T follicular helper cell (primary cell): ENCODE measurements around the gene GARNL3.

Experiments
- DNase-seq: peaks from one replicate; pipeline ENCODE4 v3.0.0-alpha.2; 2020; ENCODE audit warnings: low read depth

Gene GARNL3

DNA sequence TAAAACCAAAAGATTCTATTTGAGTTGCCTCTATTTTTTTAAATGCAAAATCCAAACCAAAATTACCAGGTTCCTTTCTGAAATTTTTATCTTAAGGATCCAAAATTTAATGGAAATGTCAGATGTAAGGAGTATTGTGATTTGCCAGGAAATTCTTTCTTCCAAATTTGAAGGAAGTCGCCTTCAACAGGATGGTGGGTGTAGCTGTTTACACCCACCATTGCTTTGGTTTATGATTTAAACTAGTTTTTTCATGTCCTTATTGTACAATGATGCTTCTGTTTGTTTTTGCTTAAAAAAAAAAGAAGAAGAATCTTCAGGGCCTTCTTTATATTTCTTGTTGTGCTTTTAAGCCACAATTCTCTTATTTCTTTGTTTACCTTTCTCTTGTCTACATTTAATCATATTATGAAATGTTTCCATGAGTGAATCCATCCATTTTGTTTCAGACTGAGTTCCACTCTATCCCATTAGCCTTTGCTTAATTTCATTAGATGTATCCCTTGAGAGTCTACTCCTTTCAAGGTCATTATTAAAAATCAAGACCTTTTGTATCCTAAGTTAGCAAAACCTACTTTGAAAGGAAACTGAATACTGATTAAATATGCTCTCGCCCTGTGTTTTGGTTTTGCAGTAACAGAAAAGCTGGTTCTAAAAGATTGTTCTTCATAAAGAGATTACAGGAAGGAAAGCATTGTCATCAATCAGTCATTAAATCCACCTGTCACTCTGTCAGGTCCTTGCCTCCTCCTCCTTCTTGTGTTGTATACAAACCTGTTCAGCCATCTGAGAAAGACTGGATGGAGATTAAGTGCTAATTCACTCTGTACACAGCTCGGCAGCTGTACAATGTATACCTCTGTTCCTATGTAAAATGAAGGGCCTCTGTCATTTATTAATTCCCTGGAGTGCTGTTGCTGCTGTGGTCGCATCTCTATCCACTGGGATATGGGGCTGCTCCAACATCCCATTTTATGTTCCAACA, 86.9 kb downstream of the GARNL3 start:
- DNase-seq = no peak

DNA sequence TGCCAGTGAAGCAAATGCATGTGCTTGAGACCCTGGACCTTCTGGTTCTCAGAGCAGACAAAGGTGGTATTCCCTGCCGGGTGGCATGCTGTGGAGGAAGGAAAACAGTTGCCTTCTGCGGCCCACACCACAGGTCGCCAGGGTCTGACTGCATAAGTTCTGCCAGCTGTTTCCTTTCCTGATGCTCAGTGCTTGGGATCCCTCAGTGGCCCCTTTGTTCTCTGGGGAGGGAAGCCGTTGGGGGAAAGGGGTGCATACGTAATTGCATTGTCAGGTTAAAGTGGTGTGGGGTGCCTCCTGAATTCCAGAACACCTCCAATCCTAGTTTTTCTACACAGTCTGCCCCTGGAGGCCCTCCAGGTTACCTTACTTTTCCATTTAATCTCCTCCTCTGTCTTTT, 89.3 kb downstream of the GARNL3 start:
- no peak for DNase-seq

DNA sequence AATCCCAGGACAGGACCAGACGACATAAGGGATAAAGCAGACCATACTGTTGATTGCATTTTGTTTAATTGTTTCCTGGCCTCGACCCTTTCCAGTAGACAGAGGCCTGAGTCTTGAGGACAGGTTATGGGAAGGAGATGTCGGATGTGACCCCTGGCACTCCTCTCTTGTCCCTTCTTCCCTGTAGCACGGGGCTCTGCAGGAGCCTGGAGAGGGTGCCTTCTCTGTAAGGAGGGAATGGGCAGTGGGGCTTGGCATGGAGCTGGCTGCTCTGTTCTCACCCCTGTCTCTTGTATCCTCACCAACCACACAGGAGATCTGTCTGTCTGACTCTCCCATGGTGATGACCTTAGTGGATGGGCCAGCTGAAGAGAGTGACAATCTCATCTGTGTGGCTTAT, 92.3 kb downstream of the GARNL3 start:
- DNase-seq = no peak

DNA sequence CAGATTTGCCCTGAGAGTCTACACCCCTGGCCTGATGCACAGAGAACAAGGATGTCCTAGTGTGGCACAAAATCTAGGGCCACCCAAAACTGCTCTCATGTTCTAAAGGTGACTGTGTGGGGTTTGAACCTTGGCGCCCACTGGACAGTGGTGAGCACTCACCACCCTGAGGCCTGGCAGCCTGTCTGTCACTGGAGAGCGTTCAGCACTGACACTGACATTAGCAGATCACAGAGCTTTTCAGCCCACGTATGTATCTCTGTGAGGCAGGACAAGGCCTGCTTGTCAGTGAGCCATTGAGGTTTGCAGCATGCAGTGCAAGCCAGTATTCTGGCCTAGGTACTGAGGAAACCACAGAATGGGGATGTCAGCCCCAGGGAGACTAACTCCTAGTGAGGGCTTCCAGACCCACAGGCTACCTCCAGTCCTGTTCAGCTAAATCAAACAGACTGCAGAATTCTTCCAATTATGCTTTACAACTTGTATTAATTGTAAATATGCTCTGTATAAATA, 93.5 kb downstream of the GARNL3 start:
- DNase-seq = no peak

DNA sequence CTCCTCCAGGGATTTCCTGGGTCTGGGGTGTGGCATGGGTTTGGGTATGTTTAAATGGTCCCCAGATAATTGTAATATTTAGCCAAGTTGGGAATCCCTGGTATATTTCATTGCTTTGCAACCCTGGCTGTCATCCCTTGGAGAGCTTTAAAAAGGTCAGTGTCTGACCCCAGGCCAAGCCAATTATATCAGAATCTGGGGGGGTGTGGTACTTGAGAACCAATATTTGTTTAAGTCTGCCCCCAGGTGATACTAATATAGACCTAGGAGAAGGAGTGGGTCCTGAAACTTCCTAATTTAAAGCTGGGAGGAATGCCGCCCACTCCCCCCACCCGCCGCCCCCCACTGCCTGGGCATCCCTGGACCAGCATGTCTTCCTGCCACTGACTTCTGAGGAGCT, 94.2 kb downstream of the GARNL3 start:
- DNase-seq = no peak

DNA sequence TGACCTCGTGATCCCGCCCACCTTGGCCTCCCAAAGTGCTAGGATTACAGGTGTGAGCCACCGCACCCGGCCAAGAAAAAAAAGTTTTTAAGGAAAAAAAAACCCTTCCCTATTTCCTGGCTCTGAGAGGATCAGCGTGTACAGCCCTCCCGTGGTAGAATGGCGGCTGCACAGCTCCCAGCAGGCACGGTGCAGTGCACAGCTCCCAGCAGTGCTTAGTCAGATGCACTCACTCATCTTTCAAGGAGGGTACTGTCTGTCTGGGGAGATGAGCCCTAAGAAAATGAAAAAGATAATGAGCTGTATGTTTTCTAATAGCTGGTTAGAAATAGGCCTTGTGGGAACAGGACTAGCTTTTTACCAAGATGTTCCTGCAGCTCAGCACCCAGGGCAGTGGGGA, 95.7 kb downstream of the GARNL3 start:
- DNase-seq = no peak

DNA sequence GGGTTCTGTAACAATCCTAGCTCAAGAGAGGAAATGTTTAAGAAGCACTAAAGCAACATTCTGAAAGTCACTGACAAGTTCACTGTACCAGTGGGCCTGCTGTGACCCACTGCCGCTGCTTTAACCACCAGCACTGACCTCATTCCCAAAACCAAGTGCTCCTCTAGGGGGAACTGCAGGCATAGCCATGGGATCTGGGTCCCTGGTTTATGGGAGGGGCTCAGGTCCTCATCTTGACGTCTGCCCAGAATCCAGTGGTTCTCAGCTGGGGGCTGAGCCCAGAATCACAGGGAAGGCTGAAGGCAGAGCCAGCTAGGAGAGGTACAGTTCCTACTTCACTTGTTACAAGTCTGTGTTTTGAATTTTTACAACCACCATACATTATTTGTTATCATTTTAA, 96.3 kb downstream of the GARNL3 start:
- DNase-seq = no peak

DNA sequence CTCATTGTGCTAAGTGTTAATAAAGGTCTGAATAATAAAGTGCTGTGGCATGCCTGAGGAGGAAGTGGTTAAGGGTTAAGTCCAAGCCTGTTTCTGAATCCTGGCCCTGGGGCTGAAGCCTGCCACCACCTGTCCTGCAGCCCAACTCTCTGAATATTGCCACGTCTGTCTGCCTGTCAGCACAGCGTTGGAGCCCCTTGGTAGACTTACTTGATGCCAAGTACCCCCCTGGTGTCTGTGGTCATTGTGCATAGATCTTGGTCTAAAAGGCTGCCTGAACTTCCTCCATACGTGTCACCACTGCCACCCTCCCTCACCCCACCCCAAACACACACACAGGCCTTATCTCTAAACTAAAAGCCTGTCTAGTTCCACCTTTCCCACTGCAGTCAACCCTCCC, 97.0 kb downstream of the GARNL3 start:
- no peak for DNase-seq

DNA sequence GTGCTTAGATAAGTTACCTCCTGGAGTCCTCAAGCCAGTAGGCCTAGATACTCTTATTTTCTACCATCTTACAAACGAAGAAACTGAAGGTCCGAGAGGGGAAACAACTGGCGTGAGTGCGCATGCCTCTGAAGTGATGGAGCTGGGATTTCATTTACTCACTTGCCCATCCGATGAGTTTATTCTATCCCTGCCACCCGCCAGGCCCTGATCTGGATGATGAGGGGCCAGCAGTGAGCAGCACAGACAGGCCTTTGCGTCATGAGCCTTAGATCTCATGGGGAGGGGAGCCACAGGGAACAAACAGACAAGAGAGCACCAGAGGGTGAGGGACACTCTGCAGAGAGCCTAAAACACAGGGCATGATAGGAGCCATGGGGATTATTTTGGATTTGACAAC, 98.3 kb downstream of the GARNL3 start:
- DNase-seq = no peak

DNA sequence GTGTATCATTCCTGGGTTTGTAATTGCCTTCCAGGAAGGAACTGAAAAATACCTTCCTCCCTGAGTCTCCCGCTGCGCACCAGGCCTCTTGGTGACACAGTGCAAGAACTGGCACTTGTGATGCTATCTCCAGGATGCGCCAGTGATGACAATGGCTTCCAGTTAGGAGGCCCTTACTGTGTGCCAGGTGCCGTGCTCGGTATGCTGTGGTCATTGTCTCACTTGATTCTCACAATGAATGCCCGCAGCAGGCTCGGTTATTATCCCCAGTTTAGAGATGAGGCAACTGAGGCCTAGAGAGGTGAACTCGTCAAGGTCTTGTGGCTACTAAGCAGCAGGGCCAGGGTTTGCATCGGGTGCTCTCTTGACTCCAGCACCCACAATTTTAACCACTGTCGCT, 100.9 kb downstream of the GARNL3 start:
- no peak for DNase-seq

DNA sequence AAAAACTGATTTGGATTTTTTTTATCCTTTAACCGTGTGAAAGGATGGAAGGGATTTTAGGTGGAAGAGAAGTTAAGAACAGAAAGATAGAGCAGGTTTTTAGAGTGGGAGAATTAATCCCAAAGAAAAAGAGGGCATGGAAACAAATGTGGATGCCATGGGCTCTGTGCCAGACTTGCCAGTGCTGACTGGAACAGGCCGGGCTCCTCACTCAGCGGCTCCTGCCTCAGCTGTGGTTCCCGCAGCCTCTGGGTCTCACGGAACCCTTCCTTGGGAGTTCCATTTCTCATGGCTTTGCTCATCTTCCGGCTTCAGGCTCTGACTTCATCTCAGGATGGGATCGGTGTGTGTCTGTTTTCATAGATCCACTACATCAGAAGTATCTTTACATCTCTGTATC, 102.0 kb downstream of the GARNL3 start:
- no peak for DNase-seq

DNA sequence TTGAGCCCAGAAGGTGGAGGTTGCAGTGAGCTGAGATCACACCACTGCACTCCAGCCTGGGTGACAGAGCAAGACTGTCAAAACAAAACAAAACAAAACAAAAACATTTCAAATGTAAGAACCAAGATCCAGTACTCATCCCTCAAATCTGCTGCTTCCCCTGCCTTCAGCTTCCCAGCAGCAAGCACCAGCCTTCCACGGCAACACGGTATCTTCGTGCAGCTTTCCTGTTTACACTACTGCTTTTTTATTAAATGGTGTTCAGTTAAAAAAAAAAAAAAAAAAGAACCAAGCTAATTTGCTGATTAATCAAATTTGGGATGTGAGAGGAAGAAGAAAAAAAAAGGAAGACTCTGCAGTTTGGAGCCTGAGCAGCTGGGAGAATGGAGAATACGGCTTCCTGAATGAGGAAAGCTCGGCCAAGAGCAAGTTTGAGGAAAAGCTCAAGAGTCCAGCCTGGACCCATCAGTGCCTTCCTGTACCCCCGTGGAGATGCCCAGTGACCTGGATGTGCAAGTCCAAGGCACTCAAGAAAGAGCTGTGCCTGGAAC, 104.4 kb downstream of the GARNL3 start:
- DNase-seq = no peak

DNA sequence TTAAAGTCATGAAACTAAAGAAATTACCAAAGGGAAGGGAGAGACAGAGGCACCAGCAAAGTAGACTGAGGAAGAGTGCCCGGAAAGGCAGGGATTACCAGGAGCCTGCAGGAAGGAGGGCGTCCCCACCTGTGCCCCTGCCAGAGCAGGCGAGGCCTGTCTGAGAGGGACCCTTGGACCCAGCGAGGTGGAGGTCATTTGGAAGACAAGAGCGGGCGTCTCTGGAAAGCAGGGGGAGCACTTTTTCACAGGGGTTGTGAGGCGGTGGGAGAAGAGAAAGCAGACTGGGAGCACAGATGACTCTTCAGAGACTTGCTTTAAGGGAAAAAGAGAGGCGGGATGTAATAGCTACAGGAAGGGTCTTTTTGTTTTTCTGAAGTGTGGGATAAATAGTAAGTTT, 104.9 kb downstream of the GARNL3 start:
- DNase-seq = no peak

DNA sequence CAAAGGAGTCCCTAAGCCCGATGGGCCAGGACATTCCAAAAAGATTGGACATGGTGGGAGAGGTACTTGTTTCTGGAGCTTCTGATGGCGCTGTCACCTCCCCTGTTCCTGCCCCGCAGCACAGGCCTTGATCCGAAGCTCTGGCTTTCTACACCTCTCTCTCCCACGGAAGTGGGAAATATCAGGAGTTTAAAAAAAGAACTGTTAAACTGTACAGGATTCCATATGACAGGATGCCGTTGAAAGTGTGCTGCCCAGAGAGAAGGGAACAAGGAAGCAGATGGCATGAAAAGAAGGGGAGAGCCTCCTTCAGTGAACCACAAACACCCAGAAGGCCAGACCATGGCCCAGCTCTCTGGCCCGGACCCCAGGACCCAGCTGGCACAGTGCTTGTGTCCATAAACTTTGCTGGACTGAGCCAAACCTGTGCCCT, 105.6 kb downstream of the GARNL3 start:
- no peak for DNase-seq

DNA sequence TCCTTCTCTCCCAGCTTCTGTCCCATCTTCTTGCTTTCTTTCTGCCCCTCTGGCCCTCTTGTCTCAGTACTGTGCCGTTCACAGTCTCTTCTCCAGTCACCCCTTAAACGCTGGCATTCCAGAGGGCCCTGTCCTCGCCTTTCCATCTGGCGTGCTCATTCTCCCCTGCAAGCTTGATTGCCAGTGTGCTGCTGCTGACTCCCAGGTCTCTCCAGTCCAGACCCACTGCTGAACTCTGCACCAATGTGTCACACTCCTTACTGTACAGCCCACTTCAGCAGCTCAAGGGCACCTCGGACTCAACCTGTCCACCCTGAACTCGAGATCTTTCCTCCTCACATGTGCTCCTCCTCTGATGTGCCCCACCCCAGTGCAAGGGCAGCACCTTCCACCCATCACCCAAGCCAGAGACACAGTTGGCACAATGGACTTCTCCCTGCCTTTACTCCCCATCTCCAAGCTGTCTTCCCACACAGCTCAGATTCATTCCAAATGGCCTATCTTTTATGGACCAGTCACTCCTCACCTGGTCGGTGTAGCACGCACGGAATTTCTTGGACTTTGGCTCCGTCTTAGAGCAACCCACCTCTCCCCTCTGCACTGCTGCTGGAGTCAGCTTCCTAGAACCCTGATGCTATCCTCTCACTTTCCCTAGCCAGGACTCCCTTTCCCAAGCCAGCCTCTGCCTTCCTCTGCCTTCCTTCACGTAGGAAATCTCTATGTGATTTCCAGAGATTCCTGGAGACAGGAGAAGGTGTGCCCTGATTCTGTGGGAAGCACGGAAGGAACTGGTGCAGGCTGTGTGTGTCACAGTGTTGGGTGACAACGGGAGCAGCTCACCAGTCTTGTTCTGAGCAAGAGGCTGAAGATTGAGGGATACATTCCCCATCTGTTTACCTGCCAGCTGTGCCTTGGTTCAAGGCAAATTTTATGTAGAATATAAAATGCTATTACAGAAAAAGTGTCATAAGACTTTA, 106.4 kb downstream of the GARNL3 start:
- DNase-seq = no peak

DNA sequence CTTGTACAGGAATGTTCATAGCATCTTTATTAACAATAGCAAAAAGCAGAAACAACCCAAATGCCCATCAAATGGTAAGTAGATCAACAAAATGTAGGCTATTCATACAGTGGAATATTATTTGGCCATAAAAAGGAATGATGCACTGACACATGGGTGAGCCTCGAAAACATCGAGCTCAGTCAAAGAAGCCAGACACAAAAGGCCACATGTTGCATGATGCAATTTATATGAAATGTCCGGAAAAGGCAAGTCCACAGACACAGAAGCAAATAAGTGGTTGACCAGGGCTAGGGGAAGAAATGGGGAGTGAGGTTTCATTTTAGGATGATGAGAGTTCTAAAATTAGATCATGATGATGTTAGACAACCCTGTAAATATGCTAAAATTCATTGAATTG, 115.9 kb downstream of the GARNL3 start:
- no peak for DNase-seq

DNA sequence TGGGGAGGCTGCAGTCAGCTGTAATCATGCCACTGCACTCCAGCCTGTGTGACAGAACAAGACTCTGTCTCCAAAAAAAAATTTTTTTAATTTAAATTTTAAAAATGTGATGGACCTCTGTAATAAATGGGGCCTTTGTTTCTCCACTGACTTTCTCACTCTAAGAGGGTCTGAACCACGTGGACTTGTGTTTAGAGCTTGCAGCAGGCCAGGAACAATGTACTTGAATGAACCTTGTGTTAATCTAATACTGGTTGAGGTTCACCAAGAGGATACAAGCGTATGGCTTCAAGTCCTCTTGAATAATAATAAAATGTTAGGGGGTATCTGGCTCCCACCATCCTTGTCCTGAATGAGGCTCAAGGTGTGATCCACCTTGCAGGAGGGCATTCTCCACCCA, 118.0 kb downstream of the GARNL3 start:
- DNase-seq = no peak

DNA sequence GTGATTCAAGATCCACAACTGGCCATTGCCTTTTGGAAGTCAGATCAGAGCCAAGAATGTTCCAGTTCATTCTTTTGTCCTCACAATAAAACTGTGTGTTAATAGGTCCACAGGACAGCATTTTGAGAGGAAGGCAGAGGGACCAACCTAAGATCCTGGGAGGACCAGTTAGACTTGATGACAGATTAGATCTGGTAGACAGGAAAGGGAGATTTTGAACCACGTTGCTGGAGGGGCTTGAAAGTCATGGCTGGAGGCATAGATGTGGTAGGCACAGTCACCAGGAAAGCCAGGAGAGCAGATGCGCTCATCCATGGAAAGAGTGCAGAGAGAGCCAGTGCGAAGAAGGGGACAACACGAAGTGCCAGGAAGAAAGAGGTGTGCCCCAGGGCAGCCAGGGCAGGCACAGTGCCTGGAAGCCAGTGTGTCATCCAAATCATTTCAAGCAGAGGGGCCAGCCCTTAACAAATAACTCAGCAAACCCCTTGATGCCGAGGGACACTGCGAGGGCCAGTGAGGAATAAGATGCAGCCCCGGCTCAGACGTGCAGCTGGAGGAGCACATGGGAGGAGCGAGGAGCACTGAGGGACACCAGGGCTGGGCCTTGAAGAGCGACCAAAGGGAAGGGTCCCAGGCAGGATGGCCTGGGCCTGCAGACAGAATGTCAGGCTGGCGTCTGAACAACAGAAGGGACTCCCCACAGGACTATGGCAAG, 119.6 kb downstream of the GARNL3 start:
- no peak for DNase-seq

DNA sequence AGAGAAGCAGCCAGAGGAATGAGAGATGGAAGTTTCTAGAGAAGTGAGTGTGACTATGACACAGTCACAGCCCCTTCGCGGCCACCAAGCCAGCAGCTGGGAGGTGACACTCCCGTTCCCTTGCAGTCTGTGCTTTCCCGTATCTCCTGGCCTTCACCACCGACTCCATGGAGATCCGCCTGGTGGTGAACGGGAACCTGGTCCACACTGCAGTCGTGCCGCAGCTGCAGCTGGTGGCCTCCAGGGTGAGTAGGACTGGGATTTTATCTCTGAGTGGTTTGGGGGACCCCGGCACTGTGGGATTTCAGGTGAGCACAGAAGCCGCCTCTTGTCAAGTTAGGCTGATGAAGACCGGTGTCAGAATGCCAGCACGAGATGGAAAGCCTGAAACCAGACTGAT, 120.3 kb downstream of the GARNL3 start:
- DNase-seq = no peak

DNA sequence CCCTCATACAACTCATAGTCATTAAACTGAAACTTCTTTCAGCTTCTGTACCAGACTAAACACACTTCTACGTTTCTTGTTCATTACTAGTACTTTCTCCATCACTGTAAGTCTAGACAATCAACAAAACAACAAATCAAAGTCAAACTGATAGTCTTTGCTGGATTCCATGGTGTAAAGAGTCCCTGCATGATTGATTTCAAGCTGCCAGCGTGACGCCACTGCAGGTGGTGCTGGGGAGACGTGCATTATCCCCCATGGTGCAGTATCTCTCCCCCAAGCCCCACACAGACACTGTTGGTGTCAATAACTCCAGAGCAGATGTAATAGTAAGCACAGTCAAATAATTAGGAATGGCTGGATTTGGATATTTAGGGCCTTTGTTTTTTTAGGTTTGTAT, 121.7 kb downstream of the GARNL3 start:
- no peak for DNase-seq

DNA sequence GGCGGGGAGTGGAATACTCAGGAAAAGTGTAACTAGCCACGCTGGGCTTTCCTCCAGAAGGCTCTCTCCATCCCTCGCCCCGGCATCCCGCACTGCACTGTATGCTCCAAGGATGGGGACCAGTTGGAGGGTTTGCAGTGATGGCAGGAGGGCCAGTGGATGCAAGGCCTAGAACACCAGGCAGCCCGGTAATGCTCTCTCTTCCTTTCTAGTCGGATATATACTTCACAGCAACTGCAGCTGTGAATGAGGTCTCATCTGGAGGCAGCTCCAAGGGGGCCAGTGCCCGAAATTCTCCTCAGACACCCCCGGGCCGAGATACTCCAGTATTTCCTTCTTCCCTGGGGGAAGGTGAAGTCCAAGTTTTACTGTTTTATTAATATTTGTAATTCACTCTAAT, 122.4 kb downstream of the GARNL3 start:
- no peak for DNase-seq
